HL-60 (cell line): ENCODE results near the gene TM9SF3.

Source experiments
- CTCF ChIP-seq: IDR thresholded peaks from one replicate; pipeline ENCODE4 v1.5.1; 2011; ENCODE audit warnings: low read length, control low read depth, inconsistent platforms; ENCODE audit not compliant: insufficient read depth
- GABPA ChIP-seq: IDR thresholded peaks from 2 replicates; pipeline ENCODE4 v1.6.1; 2012; ENCODE audit warnings: low read depth
- POLR2AphosphoS5 ChIP-seq: IDR thresholded peaks from 2 replicates; pipeline ENCODE4 v1.6.1; 2012; ENCODE audit warnings: low read depth
- REST ChIP-seq: IDR thresholded peaks from 2 replicates; pipeline ENCODE4 v1.6.1; 2012; ENCODE audit warnings: low read depth; ENCODE audit not compliant: insufficient replicate concordance

GRCh38 chr10:96505150-96506136, 81.4 kb downstream of the TM9SF3 start:
- no peak for TF ChIP-seq CTCF
- no peak for TF ChIP-seq POLR2AphosphoS5
- no peak for TF ChIP-seq REST
- no peak for TF ChIP-seq GABPA
